NCI-H2227 treated with DMSO at 0.1 percent for 48 hours (cell line): ENCODE results near the gene EIF2A.
"Not testable (repeated sequence)": the region's sequence is repeated elsewhere in the genome, so short reads cannot be mapped to it uniquely, and the experiment has no call there.

Source experiments
- DNase-seq: peaks from one replicate; lab custom pipeline; 2025; lab: John Stamatoyannopoulos, UW

Gene EIF2A

DNA sequence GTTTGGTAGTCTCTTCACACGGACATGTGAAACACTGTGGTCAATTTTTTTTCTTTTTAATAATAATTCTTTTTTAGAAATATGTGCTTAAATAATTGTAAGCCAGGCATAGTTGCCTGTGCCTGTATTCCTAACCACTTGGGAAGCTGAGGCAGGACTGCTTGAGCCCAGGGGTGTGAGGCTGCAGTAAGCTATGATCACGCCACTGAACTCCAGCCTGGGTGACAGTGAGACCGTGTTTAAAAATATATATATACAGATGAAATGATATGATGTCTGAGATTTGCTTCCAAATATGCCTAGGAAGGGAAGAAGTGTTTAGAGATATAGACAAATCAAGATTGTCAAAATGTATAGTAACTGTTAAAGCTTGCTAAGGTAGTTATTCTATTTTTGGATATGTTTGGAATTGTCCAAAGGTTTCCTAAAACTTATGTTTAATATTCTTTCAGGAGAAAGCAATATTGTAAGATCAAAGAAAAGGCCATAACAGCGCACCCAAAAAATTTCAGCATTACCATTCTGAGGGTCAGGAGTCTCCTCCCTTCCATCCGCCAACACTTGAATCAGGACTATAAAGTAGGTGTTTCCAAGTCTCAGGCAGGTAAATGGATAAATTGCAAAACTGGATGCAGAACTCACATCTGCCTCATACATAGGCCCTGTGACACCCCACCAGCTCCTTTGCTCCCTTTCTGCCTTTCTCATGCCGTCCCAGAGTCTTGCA lies 56.0 kb downstream of the EIF2A start:
- DNase-seq, result no peak

DNA sequence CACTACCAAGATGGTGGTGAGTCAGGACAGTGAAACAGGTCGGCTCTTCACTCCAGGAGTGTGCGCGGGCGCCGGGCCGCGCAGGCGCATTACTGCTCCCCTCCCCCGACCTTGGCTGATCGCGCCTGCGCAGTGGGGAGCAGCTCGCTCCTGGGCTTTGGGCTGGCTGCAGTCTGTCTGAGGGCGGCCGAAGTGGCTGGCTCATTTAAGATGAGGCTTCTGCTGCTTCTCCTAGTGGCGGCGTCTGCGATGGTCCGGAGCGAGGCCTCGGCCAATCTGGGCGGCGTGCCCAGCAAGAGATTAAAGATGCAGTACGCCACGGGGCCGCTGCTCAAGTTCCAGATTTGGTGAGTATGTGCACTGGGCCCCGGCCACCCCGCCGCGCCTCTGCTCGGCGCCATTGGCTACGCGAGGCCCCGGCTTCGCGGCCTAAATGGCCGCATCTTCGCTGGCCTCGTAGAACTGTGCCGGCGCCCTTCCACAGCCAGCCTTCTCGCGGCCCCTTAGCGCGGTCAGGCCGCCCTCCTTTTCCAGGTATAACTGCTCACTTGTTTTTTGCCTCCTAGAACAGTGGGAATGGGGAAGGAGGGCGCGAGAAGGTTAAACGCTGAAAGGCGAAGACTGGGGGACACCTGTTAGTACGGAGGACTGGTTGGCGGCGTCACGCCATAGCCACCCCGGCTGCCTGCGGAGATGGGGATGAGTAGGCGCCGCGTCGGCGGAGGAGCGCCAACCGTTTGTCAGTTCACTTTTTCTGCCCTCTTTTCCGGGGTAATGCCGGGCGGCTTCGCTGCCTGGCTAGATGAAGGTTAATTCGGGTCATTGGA lies 56.8 kb downstream of the EIF2A start, which contains the start of gene SELENOT:
TSS of gene SELENOT (plus strand) at position 169 of the 827 bp plus-strand sequence. CDS start at position 211, 42 bp downstream.
- peak; percentile 92 for DNase-seq

DNA sequence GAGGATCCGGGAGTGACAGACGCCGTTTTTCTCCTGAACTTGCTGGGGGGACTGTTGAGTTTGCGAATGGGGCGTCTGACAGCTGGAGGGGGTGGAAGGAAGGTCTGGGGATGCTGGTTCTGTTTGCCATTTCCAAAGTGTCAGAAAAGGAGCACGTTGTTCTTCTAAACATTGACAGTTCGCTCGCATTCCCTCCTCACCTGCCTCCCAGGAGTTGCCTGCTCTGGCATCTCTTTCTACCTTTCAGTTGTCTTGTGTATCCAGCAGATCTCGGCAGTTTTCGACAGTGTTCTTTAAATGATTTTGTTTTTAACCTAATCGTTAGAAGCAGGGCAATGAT lies 57.4 kb downstream of the EIF2A start:
- no peak for DNase-seq

- DNase-seq, result no peak
Measured at GRCh38 chr3:150605998-150606641, 59.5 kb downstream of the EIF2A start.

GRCh38 chr3:150607267-150608065 lies 60.9 kb downstream of the EIF2A start:
- DNase-seq, result no peak

DNA sequence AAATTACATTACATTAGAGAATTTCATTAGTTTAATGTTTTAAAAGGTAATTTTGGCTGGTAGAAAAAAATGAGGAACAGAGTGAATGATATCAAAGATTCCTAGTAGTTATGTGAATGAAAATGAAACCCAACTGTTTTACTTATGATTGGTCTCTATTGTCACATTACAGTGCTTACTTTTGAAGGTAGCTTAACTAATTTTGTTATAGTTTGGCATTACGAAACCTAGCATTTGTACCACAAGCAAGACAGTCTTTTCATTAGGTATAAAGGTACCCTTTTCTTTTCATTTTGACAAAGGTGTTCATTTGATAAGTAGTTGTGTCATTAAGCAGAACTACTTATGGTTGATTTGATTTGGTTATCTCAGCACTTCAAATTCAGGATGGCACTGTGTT lies 63.4 kb downstream of the EIF2A start:
- no peak for DNase-seq

DNA sequence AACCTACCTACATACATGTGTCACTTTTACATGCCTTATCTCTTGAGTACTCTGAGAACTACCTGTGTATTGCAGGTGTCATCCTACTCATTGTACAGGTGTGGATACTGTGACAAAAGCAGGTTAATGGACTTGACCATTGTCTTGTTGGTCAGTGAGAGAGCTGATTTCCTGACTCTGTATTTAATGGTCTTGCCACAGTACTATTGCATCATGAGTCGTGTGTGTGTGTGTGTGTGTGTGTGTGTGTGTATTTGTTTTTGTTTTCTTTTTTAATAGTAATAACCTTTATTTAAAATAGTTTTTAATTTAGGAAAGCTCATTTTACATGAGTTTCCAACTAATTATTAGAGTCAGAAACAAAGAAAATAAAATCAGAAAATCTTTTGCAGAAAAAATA lies 64.2 kb downstream of the EIF2A start:
- no peak for DNase-seq

GRCh38 chr3:150611666-150612065 lies 65.1 kb downstream of the EIF2A start:
- no peak for DNase-seq

DNA sequence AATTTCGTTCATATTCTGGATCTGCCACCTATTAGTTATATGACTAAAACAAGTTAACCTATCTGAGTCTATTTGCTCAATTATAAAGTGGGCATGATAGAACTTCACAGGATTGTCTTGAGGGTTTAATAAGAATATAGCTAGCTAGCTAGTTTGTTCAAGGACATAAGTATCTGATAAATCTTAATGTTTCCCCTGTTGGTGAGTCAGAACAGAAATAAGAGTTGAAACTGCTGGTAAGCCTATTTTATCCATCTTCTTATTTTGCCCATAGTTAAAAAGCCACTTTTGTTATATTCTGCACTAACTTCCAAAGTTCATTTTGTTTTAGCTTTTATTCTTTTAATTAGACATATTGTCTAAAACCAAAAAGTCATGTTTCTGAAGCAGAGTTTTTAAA lies 65.9 kb downstream of the EIF2A start:
- no peak for DNase-seq

DNA sequence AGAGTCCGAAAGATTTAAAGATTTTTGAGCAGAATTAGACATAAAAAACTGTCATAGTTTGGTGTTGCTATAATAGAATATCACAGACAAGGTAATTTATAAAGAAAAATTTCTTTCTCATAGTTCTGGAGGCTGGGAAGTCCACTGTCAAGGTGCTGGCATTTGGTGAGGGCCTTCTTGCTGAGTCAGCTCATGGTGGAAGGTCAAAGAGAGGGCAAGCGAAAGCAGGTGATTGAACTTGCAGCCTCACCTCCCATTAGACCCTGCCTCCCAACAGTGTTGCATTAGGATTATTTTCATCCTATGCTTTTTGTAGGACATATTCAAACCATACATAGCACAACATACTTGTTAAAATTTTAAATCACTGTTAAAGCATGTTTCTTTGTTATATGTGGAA lies 66.4 kb downstream of the EIF2A start:
- DNase-seq, result no peak

DNA sequence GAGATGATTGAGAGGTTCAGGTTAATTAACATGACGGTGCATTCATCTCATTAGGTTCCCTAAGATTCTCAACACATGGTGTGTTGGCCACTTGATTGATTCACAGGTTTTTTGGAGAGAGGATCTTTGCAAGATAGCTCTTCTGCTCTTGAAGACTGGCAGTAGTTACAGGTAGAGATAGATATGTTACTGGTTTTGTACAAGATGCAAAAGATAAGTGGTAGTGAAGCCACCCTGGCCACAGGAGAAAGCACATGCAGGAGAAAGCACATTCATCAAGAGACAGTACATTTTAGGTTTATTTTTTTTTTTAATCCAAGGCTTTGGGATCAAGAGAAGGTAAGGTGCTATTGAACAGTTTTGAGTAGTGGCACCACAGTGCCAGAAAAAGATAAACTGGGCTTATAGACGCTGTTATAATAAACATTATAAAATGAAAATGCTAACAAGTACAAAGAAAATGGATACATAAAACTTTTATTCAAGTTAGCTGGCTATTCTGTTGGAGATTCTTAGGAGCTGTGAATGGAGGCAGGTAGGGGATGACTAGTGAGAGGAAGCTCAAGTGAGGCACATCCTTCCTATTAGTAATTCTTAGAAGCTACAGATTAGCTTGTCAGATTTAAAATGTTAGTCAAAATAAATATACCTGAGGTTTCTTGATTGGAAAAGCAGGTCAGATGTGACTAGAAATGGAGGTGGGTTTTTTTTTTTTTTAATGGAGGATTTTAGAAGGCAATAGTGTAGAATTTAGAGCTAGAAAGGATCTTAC lies 67.3 kb downstream of the EIF2A start:
- no peak for DNase-seq

GRCh38 chr3:150620002-150620689 lies 73.6 kb downstream of the EIF2A start:
- no peak for DNase-seq

- not testable (repeated sequence) for DNase-seq
Measured at GRCh38 chr3:150622955-150623354, 76.4 kb downstream of the EIF2A start.

DNA sequence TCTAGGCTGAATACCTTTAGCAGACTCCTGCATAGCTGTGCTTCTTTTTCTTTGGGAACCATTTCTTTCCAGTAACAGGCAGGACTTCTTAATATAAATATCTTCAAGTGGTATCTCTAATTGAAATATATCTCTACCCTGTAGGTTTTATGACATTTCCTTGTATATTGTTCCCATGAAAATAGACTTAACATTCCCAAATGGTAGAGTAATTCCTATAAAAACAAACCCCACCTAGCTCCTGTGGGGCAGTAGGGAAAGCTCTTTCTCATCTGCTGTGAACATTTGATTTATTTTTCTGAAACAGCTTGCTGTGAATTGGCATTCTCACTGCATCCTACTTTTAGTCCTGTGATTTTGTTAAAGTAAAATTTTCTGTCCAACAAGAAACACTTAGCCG lies 77.4 kb downstream of the EIF2A start:
- no peak for DNase-seq

- DNase-seq, result no peak
Measured at GRCh38 chr3:150626148-150626930, 79.8 kb downstream of the EIF2A start.

DNA sequence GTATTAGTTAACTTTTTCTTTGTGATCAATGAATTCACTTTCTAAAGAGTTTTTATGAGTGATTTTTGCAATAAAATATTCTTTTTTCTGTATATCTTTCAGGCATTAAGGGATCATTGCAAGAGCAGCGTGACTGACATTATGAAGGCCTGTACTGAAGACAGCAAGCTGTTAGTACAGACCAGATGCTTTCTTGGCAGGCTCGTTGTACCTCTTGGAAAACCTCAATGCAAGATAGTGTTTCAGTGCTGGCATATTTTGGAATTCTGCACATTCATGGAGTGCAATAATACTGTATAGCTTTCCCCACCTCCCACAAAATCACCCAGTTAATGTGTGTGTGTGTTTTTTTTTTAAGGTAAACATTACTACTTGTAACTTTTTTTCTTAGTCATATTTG lies 81.0 kb downstream of the EIF2A start:
- DNase-seq, result no peak

GRCh38 chr3:150631515-150632221 lies 85.1 kb downstream of the EIF2A start:
- no peak for DNase-seq

- DNase-seq, result no peak
Measured at GRCh38 chr3:150635076-150635475, 88.5 kb downstream of the EIF2A start.

GRCh38 chr3:150635526-150635925 lies 88.9 kb downstream of the EIF2A start:
- DNase-seq, result no peak
